Activated T-helper 17 cell treated with anti-CD3 and anti-CD28 coated beads, Interleukin-2, amount 50 U/mL, for 72 hours (primary cell): ENCODE data around the gene OR4C13. TPM values are rescaled to one million over a fixed set of nuclear protein-coding genes. Genes with fewer than 3 reads are reported as not detected.
"Not testable (repeated sequence)": the region's sequence is repeated elsewhere in the genome, so short reads cannot be mapped to it uniquely, and the experiment has no call there.

Experiments used
- ATAC-seq: fragments of 150-1000 bp; cut with Tn5 transposase; replicated peaks from 2 replicates; pipeline ENCODE4 v1.10.0; 2021; ENCODE audit warnings: mild to moderate bottlenecking, moderate library complexity
- H3K27ac Mint-ChIP-seq: one replicate; pipeline ENCODE4 v1.8.0; 2022; ENCODE audit warnings: mixed read lengths
- H3K27me3 Mint-ChIP-seq: one replicate; pipeline ENCODE4 v1.8.0; 2022; ENCODE audit warnings: mixed read lengths
- H3K36me3 Mint-ChIP-seq: one replicate; pipeline ENCODE4 v1.8.0; 2022; ENCODE audit warnings: low read depth, mild to moderate bottlenecking, mixed read lengths
- H3K4me1 Mint-ChIP-seq: one replicate; pipeline ENCODE4 v1.8.0; 2022; ENCODE audit warnings: mixed read lengths
- H3K4me3 Mint-ChIP-seq: one replicate; pipeline ENCODE4 v1.8.0; 2022; ENCODE audit warnings: mild to moderate bottlenecking, mixed read lengths
- H3K9me3 Mint-ChIP-seq: one replicate; pipeline ENCODE4 v1.8.0; 2022; ENCODE audit warnings: mixed read lengths
- total RNA-seq, 2 donors: library from RNA; stranded (reverse); gene quantifications; one replicate each; pipeline ENCODE4 v1.2.3, GENCODE V29; 2022

OR4C13 gene
- total RNA-seq, result not detected

GRCh38 chr11:49952091-49952490, at the start of gene OR4C13:
Gene OR4C13, plus strand, starts transcription at chr11:49952391. Its CDS starts 32 bp downstream, at chr11:49952423.
- H3K36me3 Mint-ChIP-seq, result no peaks in the 10 kb centered on the region
- H3K4me1 Mint-ChIP-seq, result no peaks in the 10 kb centered on the region
- H3K4me3 Mint-ChIP-seq, result no peak within 1 kb of the TSS
- ATAC-seq, result no peak
- no peak within 1 kb of the TSS for H3K27ac Mint-ChIP-seq
- peaks cover 16% of the 10 kb centered on the region for H3K9me3 Mint-ChIP-seq
- H3K27me3 Mint-ChIP-seq, result no peaks in the 10 kb centered on the region

GRCh38 chr11:49911516-49911915, 40.7 kb upstream of the OR4C13 start:
- H3K4me3 Mint-ChIP-seq, ATAC-seq, H3K36me3 Mint-ChIP-seq, H3K27me3 Mint-ChIP-seq, H3K27ac Mint-ChIP-seq, H3K4me1 Mint-ChIP-seq: not testable (repeated sequence)
- H3K9me3 Mint-ChIP-seq, result peaks cover 13% of the 10 kb centered on the region

DNA sequence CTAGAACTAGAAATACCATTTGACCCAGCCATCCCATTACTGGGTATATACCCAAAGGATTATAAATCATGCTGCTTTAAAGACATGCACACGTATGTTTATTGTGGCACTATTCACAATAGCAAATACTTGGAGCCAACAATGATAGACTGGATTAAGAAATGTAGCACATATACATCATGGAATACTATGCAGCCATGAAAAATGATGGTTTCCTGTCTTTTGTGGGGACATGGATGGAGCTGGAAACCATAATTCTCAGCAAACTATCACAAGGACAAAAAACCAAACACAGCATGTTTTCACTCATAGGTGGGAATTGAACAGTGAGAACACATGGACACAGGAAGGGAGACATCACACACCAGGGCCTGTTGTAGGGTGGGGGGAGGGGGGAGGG, 3.5 kb upstream of the OR4C13 start:
- not testable (repeated sequence) for H3K4me3 Mint-ChIP-seq, ATAC-seq, H3K4me1 Mint-ChIP-seq, H3K36me3 Mint-ChIP-seq, H3K27ac Mint-ChIP-seq, H3K27me3 Mint-ChIP-seq
- peaks cover 12% of the 10 kb centered on the region for H3K9me3 Mint-ChIP-seq

DNA sequence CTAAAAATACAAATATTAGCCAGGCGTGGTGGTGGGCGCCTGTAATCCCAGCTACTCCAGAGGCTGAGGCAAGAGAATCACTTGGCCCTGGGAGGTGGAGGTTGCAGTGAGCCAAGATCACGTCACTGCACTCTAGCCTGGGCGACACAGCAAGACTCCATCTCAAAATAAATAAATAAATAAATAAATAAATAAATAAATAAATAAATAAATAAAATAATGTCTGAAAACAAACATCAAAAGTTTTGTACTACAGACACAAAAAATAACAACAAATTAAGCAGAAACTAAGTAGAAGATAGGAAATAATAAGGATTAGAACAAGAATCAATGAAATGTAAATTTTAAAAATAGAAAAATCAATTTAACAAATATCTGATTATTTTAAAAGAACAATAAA, 21.2 kb downstream of the OR4C13 start:
- not testable (repeated sequence) for H3K4me3 Mint-ChIP-seq, H3K36me3 Mint-ChIP-seq, H3K27me3 Mint-ChIP-seq, ATAC-seq, H3K27ac Mint-ChIP-seq, H3K4me1 Mint-ChIP-seq
- H3K9me3 Mint-ChIP-seq, result peaks cover 15% of the 10 kb centered on the region

DNA sequence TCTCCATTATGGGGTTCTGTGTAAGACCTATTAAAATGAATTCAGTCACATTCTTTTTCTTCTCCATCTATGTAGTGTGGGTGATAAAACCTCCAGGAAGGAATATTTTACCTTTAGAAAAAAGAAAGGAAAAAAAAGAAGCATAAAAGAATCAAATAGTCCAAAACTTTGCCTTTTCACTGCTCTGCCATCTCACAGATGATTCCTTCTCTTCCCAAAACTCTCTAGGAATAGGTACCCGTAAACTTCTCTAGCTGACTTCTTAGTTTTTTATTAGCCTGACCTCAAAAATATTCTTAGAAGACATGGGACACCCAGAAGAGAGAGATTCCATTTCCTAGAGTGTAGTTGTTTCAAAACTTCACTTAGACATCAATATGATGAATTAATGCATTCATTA, 30.2 kb downstream of the OR4C13 start, which contains the start of gene OR4C12:
OR4C12 (minus strand) TSS at position 101 of the 400 bp plus-strand sequence; CDS start at position 67, 34 bp downstream.
- ATAC-seq, result not testable (repeated sequence)

DNA sequence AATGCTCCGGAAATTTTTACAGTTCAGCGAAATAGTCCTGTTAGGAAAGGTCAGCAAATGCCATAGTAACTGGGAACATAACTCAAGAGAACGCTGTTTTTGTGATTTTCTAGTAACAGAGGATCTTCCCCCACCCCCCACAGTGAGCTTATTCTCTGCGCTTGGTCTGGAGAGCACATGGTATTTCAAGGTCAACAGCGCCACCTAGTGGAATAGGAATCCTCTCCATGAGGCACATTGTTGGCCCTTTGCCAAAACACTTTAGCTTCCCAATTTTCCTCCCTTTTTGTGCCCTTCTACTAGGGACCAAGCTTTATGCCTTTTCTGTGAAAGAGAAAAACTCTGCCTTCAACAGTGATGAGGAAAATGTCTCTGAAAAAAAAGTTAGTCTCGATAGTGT, 43.4 kb downstream of the OR4C13 start:
- Mint-ChIP-seq H3K9me3 (no peaks in the 10 kb centered on the region), H3K27me3 (no peaks in the 10 kb centered on the region)
- ATAC-seq, result no peak

More for the DNA sequence above, 30.2 kb downstream of the OR4C13 start, which contains the start of gene OR4C12:
- H3K4me3 Mint-ChIP-seq, H3K4me1 Mint-ChIP-seq, H3K27ac Mint-ChIP-seq, H3K36me3 Mint-ChIP-seq, H3K27me3 Mint-ChIP-seq, H3K9me3 Mint-ChIP-seq: not testable (repeated sequence)

More for the DNA sequence above, 43.4 kb downstream of the OR4C13 start:
- Mint-ChIP-seq H3K4me3 (no peak overlapping the region), H3K4me1 (no peaks in the 10 kb centered on the region), H3K36me3 (no peaks in the 10 kb centered on the region), H3K27ac (no peak overlapping the region)

Other genes with a start within 250 kb of the OR4C13 start
- gene OR4C12, start 30.1 kb downstream of the OR4C13 start, total RNA-seq, result not detected
- not detected for gene OR4C45, start 80.5 kb downstream of the OR4C13 start, total RNA-seq